Mesodermal cell (in vitro differentiated cells): ENCODE measurements around the gene AP2B1.
"Not testable (repeated sequence)": the region's sequence is repeated elsewhere in the genome, so short reads cannot be mapped to it uniquely, and the experiment has no call there.

Source experiments
- H3K27ac ChIP-seq: 2 replicates; pipeline ENCODE4 v1.7.0; 2013; ENCODE audit warnings: mild to moderate bottlenecking, low read depth, low read length, moderate library complexity; ENCODE audit not compliant: severe bottlenecking
- H3K36me3 ChIP-seq: 2 replicates; pipeline ENCODE4 v1.7.1; 2013; ENCODE audit warnings: mild to moderate bottlenecking, low read length, moderate library complexity; ENCODE audit not compliant: control insufficient read depth, insufficient read depth
- H3K4me1 ChIP-seq: one replicate; pipeline ENCODE4 v1.7.1; 2013; ENCODE audit warnings: mild to moderate bottlenecking, low read length; ENCODE audit not compliant: insufficient read depth, control insufficient read depth, poor library complexity, severe bottlenecking
- H3K4me3 ChIP-seq: 2 replicates; pipeline ENCODE4 v1.7.0; 2013; ENCODE audit warnings: low read length, control low read depth, mild to moderate bottlenecking; ENCODE audit not compliant: insufficient read depth, poor library complexity, severe bottlenecking; ENCODE audit errors: extremely low read depth
- H3K9me3 ChIP-seq: 2 replicates; pipeline ENCODE4 v1.7.1; 2013; ENCODE audit warnings: mild to moderate bottlenecking, low read length, moderate library complexity; ENCODE audit not compliant: control insufficient read depth
- WGBS, 2 experiments: methylation state at CpG; one replicate each; pipeline ENCODE4 v1.1.5; 2013; ENCODE audit warnings: missing lambda C conversion rate in 2 of 2; ENCODE audit not compliant: insufficient coverage in 2 of 2; 5-methylcytosine and 5-hydroxymethylcytosine counted together

Gene AP2B1

GRCh38 chr17:35745749-35746320 lies 158.7 kb downstream of the AP2B1 start:
- H3K4me3 ChIP-seq: no peak overlapping the region
- no peak overlapping the region for H3K27ac ChIP-seq
- no peaks in the 10 kb centered on the region for H3K9me3 ChIP-seq
- H3K36me3 ChIP-seq: no peaks in the 10 kb centered on the region
- H3K4me1 ChIP-seq: peaks cover 6% of the 10 kb centered on the region
- WGBS, 2 experiments: 88 to 95% methylated on average over 8 to 10 of the region's 15 CpGs

DNA sequence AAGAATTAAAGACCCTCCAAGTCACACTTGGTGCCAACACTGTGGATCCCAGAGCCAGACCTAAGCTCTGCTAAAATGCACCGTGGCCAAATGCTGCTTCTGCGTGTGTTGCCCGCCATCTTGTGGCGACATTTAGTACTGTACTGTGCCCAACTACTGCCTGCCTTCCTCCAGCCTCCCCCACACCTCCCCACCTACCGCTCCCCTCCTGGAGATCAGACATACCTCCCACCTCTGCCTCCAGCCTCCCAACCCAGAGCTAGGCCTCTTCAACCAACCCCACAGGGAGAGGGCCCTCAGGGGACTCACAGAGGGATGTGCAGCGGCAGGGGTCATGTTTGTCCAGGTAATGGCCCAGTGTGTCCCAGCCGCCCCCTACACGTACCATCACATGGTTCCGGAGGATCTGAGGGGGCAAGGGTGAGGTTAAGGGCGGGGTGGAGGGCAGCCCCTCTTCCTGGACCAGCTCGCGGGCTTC lies 160.5 kb downstream of the AP2B1 start:
- WGBS, 2 experiments: 40 to 63% methylated on average over 9 of the region's 12 CpGs
- no peak overlapping the region for H3K27ac ChIP-seq
- H3K36me3 ChIP-seq: no peaks in the 10 kb centered on the region
- no peaks in the 10 kb centered on the region for H3K9me3 ChIP-seq
- H3K4me3 ChIP-seq: no peak overlapping the region
- peaks cover 3% of the 10 kb centered on the region for H3K4me1 ChIP-seq

- H3K27ac ChIP-seq: no peak overlapping the region
- no peaks in the 10 kb centered on the region for H3K36me3 ChIP-seq
- no peak overlapping the region for H3K4me3 ChIP-seq
- WGBS, 2 experiments: 80 to 90% methylated on average over 2 to 3 of the region's 4 CpGs
- H3K9me3 ChIP-seq: no peaks in the 10 kb centered on the region
- peaks cover 8% of the 10 kb centered on the region for H3K4me1 ChIP-seq
These were observed 161.3 kb downstream of the AP2B1 start for GRCh38 chr17:35748341-35748841.

DNA sequence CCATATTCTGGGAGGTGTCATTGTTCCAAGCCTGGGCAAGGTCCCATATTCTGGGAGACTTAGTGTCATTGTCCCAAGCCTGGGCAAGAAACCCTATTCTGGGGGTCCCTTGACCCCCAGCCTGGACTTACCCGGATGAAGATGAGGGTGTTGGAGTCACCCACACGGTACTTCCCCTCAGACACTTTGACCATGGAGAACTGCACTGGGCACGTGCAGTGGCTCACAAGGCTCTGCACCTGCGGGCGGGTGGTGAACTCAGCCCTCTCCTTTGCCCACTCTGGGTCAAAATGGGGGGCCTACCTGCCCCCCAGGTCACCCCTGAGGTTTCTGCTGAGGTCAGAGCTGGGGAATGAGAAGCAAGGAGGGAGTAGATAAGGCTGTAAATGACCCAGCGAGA lies 161.9 kb downstream of the AP2B1 start:
- Histone ChIP-seq H3K36me3 (no peaks in the 10 kb centered on the region), H3K4me1 (peaks cover 8% of the 10 kb centered on the region), H3K9me3 (no peaks in the 10 kb centered on the region), H3K4me3 (no peak overlapping the region), H3K27ac (no peak overlapping the region)
- WGBS, 2 experiments: 100% methylated on average over 3 to 6 of the region's 6 CpGs

GRCh38 chr17:35749560-35750412 lies 162.7 kb downstream of the AP2B1 start:
- 40 to 42% methylated on average over 17 to 26 of the region's 35 CpGs for WGBS, 2 experiments

GRCh38 chr17:35750526-35751395 lies 163.6 kb downstream of the AP2B1 start:
- Histone ChIP-seq H3K4me3 (no peak overlapping the region), H3K27ac (no peak overlapping the region), H3K36me3 (no peaks in the 10 kb centered on the region), H3K4me1 (peaks cover 8% of the 10 kb centered on the region), H3K9me3 (no peaks in the 10 kb centered on the region)
- 92 to 97% methylated on average over 5 to 6 of the region's 10 CpGs for WGBS, 2 experiments

More at GRCh38 chr17:35749560-35750412, 162.7 kb downstream of the AP2B1 start:
- Histone ChIP-seq H3K4me3 (no peak overlapping the region), H3K27ac (no peak overlapping the region), H3K4me1 (peaks cover 8% of the 10 kb centered on the region), H3K36me3 (no peaks in the 10 kb centered on the region), H3K9me3 (no peaks in the 10 kb centered on the region)

DNA sequence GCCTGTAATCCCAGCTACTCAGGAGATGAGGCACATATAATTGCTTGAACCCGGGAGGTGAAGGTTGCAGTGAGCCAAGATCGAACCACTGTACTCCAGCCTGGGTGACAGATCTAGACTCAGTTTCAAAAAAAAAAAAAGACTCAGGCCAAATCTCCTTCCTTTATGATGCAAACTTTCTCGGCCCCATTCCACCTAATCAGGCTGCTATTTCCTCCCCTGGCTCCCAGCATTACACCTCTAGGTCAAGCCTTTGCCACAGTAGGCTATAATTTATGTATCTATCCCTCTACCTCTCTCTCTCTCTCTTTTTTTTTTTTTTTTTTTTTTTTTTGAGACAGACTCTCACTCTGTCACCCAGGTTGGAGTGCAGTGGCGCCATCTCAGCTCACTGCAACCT lies 164.4 kb downstream of the AP2B1 start:
- H3K27ac ChIP-seq: not testable (repeated sequence)
- 81 to 84% methylated on average over 3 of the region's 4 CpGs for WGBS, 2 experiments

GRCh38 chr17:35752471-35752870 lies 165.3 kb downstream of the AP2B1 start:
- H3K27ac ChIP-seq: no peak overlapping the region
- H3K4me3 ChIP-seq: no peak overlapping the region
- WGBS, 2 experiments: 91 to 93% methylated on average over 16 of the region's 16 CpGs
- H3K9me3 ChIP-seq: no peaks in the 10 kb centered on the region
- no peaks in the 10 kb centered on the region for H3K36me3 ChIP-seq
- peaks cover 8% of the 10 kb centered on the region for H3K4me1 ChIP-seq

More for the DNA sequence above, 164.4 kb downstream of the AP2B1 start:
- not testable (repeated sequence) for H3K4me3 ChIP-seq, H3K36me3 ChIP-seq, H3K4me1 ChIP-seq, H3K9me3 ChIP-seq

GRCh38 chr17:35752945-35753764 lies 166.0 kb downstream of the AP2B1 start, which contains the start of gene GAS2L2:
Gene GAS2L2, minus strand, starts transcription at chr17:35753239. Its CDS starts 389 bp downstream, at chr17:35752850.
- Histone ChIP-seq H3K9me3 (no peaks in the 10 kb centered on the region), H3K4me1 (peaks cover 8% of the 10 kb centered on the region), H3K4me3 (no peak within 1 kb of the TSS), H3K36me3 (no peaks in the 10 kb centered on the region), H3K27ac (no peak within 1 kb of the TSS)
- 68 to 79% methylated on average over 4 to 9 of the region's 9 CpGs for WGBS, 2 experiments

- no peaks in the 10 kb centered on the region for H3K36me3 ChIP-seq
- no peak overlapping the region for H3K27ac ChIP-seq
- H3K4me3 ChIP-seq: no peak overlapping the region
- H3K9me3 ChIP-seq: no peaks in the 10 kb centered on the region
- H3K4me1 ChIP-seq: peaks cover 5% of the 10 kb centered on the region
These were observed 170.1 kb downstream of the AP2B1 start for GRCh38 chr17:35757243-35757642.
